Mucosa of descending colon (tissue), 3 donors: ENCODE results near the gene OSBPL3. TPM values are rescaled to one million over a fixed set of nuclear protein-coding genes. Genes with fewer than 3 reads are reported as not detected.

Experiments used
- ATAC-seq: fragments of 200-7000 bp; cut with Tn5 transposase; one replicate; pipeline ENCODE4 v1.9.1; 2020; ENCODE audit warnings: mild to moderate bottlenecking, moderate library complexity
- DNase-seq, 3 donors: peaks; one replicate each; pipeline ENCODE4 v3.0.0-alpha.2; 2020
- H3K36me3 ChIP-seq: fragments of 200-600 bp; one replicate; pipeline ENCODE4 v1.8.0; 2021; ENCODE audit warnings: low read depth, mild to moderate bottlenecking
- H3K4me1 ChIP-seq: fragments of 200-600 bp; one replicate; pipeline ENCODE4 v1.8.0; 2021; ENCODE audit warnings: low read depth, mild to moderate bottlenecking
- H3K4me3 ChIP-seq: fragments of 200-600 bp; one replicate; pipeline ENCODE4 v1.8.0; 2021; ENCODE audit warnings: mild to moderate bottlenecking
- H3K9me3 ChIP-seq: fragments of 200-600 bp; one replicate; pipeline ENCODE4 v1.8.0; 2021; ENCODE audit warnings: mild to moderate bottlenecking
- CTCF ChIP-seq: fragments of 200-600 bp; IDR thresholded peaks from one replicate; pipeline ENCODE4 v1.8.0; 2022; ENCODE audit warnings: antibody characterized with exemption, mild to moderate bottlenecking
- intact Hi-C, 2 donors: fragments of 100-400 bp; cut with DNase I in 1 of 2; cut with micrococcal nuclease in 1 of 2; formaldehyde crosslinking; loops; one replicate each; pipeline versions ENCODE4 v1.11.0 to v1.11.1; 2022; cut with DNase I, micrococcal nuclease
- total RNA-seq, 3 donors: library from RNA; stranded (reverse); fragmentation: NEBNext Ultra II Directional in 2 of 3; extraction: Animal tissue kit (Norgen Biotek cat#: 25700) in 2 of 3; gene quantifications; one replicate each; pipeline versions ENCODE4 v1.2.1 to v1.2.4, GENCODE V29; 2021 to 2023
- donor health status: DM: no; HTN: no; CAD: no; lungs with moderate emphysema.
- donor health status: DM: no; HTN: no; CAD: no.
- donor health status: DM: no; HTN: yes; CAD: no.

Gene OSBPL3
- total RNA-seq, 3 donors from 2014 or later: 9.0 to 15.4 (median 10.6) TPM

- ATAC-seq: no peak
These were observed 40.6 kb downstream of the OSBPL3 start for GRCh38 chr7:24939416-24939815.

GRCh38 chr7:24936121-24936824 is 43.7 kb downstream of the OSBPL3 start:
- no peak for TF ChIP-seq CTCF
- Histone ChIP-seq H3K4me3 (no peak overlapping the region), H3K9me3 (no peaks in the 10 kb centered on the region), H3K36me3 (no peaks in the 10 kb centered on the region), H3K4me1 (no peaks in the 10 kb centered on the region)
- DNase-seq: no peak
- no peak for ATAC-seq
- intact Hi-C loops: no loop called here

More at GRCh38 chr7:24939416-24939815, 40.6 kb downstream of the OSBPL3 start:
- Histone ChIP-seq H3K4me1 (no peaks in the 10 kb centered on the region), H3K36me3 (no peaks in the 10 kb centered on the region), H3K4me3 (no peak overlapping the region), H3K9me3 (no peaks in the 10 kb centered on the region)
- intact Hi-C loops: no loop called here
- no peak for TF ChIP-seq CTCF
- DNase-seq: no peak

GRCh38 chr7:24933298-24933697 is 46.7 kb downstream of the OSBPL3 start:
- DNase-seq (no peak), ATAC-seq (no peak)
- intact Hi-C loops: no loop called here
- TF ChIP-seq CTCF: no peak
- Histone ChIP-seq H3K36me3 (no peaks in the 10 kb centered on the region), H3K4me1 (no peaks in the 10 kb centered on the region), H3K9me3 (no peaks in the 10 kb centered on the region), H3K4me3 (no peak overlapping the region)

GRCh38 chr7:24932815-24933214 is 47.2 kb downstream of the OSBPL3 start:
- Histone ChIP-seq H3K4me3 (no peak overlapping the region), H3K9me3 (no peaks in the 10 kb centered on the region), H3K36me3 (no peaks in the 10 kb centered on the region), H3K4me1 (no peaks in the 10 kb centered on the region)
- no peak for DNase-seq
- TF ChIP-seq CTCF: no peak
- ATAC-seq: no peak
- intact Hi-C loops: no loop called here

GRCh38 chr7:24932389-24932788 is 47.6 kb downstream of the OSBPL3 start:
- ATAC-seq (no peak), DNase-seq (no peak)
- H3K4me1 ChIP-seq: no peaks in the 10 kb centered on the region
- H3K36me3 ChIP-seq: no peaks in the 10 kb centered on the region
- TF ChIP-seq CTCF: no peak
- no peak overlapping the region for H3K4me3 ChIP-seq
- intact Hi-C loops: no loop called here
- no peaks in the 10 kb centered on the region for H3K9me3 ChIP-seq
